Measurements from ENCODE around the gene KATNA1. TPM values are rescaled to one million over a fixed set of nuclear protein-coding genes. Genes with fewer than 3 reads are reported as not detected.

The KATNA1 gene
- total and polyA plus RNA-seq, 9 of the 15 experiments (the other 6 are each of a cell fraction or from before 2014, with no cell fraction given): 22.5 to 76.9 (median 45.0) TPM

DNA sequence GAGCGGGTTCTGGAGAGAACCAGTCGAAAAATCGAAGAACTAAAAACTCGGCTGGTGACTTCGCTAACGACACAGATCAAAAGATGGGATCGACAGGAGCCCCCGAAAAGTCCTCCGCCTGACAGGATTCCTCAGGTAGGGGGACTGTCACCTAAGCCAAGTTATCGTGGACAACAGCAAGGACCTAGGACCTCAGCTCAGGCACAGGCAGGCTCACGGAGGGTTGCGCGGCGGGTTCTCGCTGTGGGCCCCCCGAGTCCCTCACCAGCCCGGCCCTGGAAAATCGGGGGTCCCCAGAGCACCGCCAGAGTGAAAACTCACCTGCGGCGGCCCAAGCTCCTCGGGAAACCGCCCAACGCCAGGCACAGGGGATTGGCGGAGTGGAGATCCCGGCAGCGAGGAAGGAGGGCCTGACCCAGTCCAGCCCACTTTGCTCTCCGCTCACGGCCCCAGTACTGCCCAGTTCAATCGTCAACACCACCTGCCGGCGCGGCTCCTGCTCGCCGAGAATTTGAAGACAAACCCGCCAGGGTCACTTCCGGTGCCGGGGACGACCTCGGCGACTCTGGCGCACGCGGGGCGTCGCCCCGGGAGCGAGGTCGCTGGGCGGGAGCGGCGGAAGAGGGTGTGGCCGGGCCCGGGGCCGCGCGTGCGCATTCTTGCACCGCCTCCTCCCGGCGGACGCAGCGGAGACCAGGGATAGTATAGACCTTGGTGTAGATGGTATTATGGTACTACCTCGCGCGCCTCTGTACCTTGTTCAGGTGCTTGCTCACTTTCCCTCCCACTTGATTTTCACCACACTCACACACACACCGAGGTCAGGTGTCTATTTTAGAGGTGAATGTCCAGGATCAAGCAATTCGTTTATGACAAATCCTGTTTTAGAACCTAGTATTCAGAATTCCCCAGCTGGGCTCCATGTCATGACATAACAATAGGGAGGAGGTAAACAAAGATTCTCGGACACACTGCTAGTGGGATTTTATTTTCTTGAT is at the start of gene KATNA1 (continued):
- TF ChIP-seq, protein P1, sequence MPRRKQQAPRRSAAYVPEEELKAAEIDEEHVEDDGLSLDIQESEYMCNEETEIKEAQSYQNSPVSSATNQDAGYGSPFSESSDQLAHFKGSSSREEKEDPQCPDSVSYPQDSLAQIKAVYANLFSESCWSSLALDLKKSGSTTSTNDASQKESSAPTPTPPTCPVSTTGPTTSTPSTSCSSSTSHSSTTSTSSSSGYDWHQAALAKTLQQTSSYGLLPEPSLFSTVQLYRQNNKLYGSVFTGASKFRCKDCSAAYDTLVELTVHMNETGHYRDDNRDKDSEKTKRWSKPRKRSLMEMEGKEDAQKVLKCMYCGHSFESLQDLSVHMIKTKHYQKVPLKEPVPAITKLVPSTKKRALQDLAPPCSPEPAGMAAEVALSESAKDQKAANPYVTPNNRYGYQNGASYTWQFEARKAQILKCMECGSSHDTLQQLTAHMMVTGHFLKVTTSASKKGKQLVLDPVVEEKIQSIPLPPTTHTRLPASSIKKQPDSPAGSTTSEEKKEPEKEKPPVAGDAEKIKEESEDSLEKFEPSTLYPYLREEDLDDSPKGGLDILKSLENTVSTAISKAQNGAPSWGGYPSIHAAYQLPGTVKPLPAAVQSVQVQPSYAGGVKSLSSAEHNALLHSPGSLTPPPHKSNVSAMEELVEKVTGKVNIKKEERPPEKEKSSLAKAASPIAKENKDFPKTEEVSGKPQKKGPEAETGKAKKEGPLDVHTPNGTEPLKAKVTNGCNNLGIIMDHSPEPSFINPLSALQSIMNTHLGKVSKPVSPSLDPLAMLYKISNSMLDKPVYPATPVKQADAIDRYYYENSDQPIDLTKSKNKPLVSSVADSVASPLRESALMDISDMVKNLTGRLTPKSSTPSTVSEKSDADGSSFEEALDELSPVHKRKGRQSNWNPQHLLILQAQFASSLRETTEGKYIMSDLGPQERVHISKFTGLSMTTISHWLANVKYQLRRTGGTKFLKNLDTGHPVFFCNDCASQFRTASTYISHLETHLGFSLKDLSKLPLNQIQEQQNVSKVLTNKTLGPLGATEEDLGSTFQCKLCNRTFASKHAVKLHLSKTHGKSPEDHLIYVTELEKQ (CRISPR knock-in tag; IDR thresholded peaks at IDR 0.05): no peak
- TF ChIP-seq MCM3 (IDR thresholded peaks at IDR 0.05) (no peak), TRIM28 (IDR thresholded peaks at IDR 0.05) (0 out of 2 replicates have a peak, but pooled peaks have one; percentile 16), MYBL2 (IDR thresholded peaks at IDR 0.05; ENCODE audit: low read depth) (peak; percentile 64), MYBL2 (CRISPR knock-in tag; IDR thresholded peaks at IDR 0.05; ENCODE audit: borderline replicate concordance) (peak; percentile 23; the same call in 1 of the 2 replicates), ZNF699 (CRISPR knock-in tag; IDR thresholded peaks at IDR 0.05; ENCODE audit: insufficient replicate concordance) (no peak), RBM14 (IDR thresholded peaks at IDR 0.05; ENCODE audit: borderline replicate concordance, insufficient read depth, low read depth, low read length) (no peak), U2AF1 (optimal IDR thresholded peaks at IDR 0.05; ENCODE audit: low read depth, low read length) (no peak), ZNF785 (CRISPR knock-in tag; IDR thresholded peaks at IDR 0.05) (no peak), SNIP1 (IDR thresholded peaks at IDR 0.05; ENCODE audit: low read depth) (no peak)
- TF ChIP-seq, protein P2, sequence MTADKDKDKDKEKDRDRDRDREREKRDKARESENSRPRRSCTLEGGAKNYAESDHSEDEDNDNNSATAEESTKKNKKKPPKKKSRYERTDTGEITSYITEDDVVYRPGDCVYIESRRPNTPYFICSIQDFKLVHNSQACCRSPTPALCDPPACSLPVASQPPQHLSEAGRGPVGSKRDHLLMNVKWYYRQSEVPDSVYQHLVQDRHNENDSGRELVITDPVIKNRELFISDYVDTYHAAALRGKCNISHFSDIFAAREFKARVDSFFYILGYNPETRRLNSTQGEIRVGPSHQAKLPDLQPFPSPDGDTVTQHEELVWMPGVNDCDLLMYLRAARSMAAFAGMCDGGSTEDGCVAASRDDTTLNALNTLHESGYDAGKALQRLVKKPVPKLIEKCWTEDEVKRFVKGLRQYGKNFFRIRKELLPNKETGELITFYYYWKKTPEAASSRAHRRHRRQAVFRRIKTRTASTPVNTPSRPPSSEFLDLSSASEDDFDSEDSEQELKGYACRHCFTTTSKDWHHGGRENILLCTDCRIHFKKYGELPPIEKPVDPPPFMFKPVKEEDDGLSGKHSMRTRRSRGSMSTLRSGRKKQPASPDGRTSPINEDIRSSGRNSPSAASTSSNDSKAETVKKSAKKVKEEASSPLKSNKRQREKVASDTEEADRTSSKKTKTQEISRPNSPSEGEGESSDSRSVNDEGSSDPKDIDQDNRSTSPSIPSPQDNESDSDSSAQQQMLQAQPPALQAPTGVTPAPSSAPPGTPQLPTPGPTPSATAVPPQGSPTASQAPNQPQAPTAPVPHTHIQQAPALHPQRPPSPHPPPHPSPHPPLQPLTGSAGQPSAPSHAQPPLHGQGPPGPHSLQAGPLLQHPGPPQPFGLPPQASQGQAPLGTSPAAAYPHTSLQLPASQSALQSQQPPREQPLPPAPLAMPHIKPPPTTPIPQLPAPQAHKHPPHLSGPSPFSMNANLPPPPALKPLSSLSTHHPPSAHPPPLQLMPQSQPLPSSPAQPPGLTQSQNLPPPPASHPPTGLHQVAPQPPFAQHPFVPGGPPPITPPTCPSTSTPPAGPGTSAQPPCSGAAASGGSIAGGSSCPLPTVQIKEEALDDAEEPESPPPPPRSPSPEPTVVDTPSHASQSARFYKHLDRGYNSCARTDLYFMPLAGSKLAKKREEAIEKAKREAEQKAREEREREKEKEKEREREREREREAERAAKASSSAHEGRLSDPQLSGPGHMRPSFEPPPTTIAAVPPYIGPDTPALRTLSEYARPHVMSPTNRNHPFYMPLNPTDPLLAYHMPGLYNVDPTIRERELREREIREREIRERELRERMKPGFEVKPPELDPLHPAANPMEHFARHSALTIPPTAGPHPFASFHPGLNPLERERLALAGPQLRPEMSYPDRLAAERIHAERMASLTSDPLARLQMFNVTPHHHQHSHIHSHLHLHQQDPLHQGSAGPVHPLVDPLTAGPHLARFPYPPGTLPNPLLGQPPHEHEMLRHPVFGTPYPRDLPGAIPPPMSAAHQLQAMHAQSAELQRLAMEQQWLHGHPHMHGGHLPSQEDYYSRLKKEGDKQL (CRISPR knock-in tag; IDR thresholded peaks at IDR 0.05; ENCODE audit: borderline replicate concordance): no peak
- TF ChIP-seq, protein P3, sequence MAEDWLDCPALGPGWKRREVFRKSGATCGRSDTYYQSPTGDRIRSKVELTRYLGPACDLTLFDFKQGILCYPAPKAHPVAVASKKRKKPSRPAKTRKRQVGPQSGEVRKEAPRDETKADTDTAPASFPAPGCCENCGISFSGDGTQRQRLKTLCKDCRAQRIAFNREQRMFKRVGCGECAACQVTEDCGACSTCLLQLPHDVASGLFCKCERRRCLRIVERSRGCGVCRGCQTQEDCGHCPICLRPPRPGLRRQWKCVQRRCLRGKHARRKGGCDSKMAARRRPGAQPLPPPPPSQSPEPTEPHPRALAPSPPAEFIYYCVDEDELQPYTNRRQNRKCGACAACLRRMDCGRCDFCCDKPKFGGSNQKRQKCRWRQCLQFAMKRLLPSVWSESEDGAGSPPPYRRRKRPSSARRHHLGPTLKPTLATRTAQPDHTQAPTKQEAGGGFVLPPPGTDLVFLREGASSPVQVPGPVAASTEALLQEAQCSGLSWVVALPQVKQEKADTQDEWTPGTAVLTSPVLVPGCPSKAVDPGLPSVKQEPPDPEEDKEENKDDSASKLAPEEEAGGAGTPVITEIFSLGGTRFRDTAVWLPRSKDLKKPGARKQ (CRISPR knock-in tag; IDR thresholded peaks at IDR 0.05): no peak
- TF ChIP-seq, protein P4, sequence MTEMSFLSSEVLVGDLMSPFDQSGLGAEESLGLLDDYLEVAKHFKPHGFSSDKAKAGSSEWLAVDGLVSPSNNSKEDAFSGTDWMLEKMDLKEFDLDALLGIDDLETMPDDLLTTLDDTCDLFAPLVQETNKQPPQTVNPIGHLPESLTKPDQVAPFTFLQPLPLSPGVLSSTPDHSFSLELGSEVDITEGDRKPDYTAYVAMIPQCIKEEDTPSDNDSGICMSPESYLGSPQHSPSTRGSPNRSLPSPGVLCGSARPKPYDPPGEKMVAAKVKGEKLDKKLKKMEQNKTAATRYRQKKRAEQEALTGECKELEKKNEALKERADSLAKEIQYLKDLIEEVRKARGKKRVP (CRISPR knock-in tag; IDR thresholded peaks at IDR 0.05): no peak
